Fibroblast of pulmonary artery (primary cell): ENCODE measurements around the gene ZDHHC14.
A peak's percentile ranks its signal among the peaks of the same experiment; 100 is the strongest.
"Not testable (repeated sequence)": the region's sequence is repeated elsewhere in the genome, so short reads cannot be mapped to it uniquely, and the experiment has no call there.

Experiments used
- DNase-seq: peaks from one replicate; pipeline ENCODE4 v3.0.0-alpha.2; 2010; ENCODE audit warnings: low read depth
- H3K4me3 ChIP-seq: replicated peaks from 2 replicates; pipeline ENCODE4 v1.5.1; 2011; ENCODE audit warnings: low read depth, mild to moderate bottlenecking, control low read depth, low read length, moderate library complexity
- TF ChIP-seq, protein P1 (sequence below): IDR thresholded peaks from 2 replicates; pipeline ENCODE4 v1.5.1; 2011; ENCODE audit warnings: mild to moderate bottlenecking, control low read depth, low read length, inconsistent platforms; ENCODE audit errors: missing control alignments

Gene ZDHHC14

DNA sequence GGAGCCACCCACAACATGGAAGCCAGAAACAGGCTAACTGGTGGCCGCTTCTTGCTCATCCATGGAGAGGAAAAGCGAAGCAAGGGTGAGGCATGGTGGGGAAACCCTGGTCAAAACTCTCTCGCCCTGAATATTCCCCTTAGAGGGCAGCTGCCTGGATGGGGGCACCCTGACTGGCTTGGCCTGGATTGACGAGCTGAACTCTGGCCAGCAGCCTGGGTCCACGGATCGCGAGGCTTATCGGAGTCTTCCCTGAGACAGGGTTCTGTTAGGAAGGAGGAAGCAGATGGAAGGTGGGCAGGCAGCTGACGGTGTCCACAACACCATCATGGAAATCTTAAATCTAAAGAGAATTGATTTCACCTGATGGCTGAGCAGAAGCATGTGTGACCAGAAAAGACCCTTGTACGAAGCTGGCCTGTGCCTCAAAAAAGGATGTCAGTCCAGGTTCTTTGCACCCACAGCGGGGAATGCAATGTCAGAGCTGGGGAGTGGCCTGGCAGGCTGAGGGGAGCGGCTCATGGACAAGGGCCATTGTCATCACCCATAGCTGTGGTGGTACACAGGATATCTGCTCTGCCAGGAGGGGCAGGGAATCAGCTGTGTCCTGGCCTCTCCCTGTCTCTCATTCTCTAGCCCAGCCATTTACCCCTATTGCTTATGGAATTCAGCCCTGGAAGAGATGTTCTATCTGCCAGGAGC is 332.6 kb downstream of the ZDHHC14 start:
- no peak overlapping the region for H3K4me3 ChIP-seq
- TF ChIP-seq, protein P1, sequence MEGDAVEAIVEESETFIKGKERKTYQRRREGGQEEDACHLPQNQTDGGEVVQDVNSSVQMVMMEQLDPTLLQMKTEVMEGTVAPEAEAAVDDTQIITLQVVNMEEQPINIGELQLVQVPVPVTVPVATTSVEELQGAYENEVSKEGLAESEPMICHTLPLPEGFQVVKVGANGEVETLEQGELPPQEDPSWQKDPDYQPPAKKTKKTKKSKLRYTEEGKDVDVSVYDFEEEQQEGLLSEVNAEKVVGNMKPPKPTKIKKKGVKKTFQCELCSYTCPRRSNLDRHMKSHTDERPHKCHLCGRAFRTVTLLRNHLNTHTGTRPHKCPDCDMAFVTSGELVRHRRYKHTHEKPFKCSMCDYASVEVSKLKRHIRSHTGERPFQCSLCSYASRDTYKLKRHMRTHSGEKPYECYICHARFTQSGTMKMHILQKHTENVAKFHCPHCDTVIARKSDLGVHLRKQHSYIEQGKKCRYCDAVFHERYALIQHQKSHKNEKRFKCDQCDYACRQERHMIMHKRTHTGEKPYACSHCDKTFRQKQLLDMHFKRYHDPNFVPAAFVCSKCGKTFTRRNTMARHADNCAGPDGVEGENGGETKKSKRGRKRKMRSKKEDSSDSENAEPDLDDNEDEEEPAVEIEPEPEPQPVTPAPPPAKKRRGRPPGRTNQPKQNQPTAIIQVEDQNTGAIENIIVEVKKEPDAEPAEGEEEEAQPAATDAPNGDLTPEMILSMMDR: no peak
- no peak for DNase-seq

GRCh38 chr6:157714153-157714490 is 333.1 kb downstream of the ZDHHC14 start:
- TF ChIP-seq, protein P1: no peak
- H3K4me3 ChIP-seq: no peak overlapping the region
- DNase-seq: peak; percentile 18

GRCh38 chr6:157715728-157716164 is 334.8 kb downstream of the ZDHHC14 start:
- H3K4me3 ChIP-seq: no peak overlapping the region
- TF ChIP-seq, protein P1: no peak
- peak; percentile 96 for DNase-seq

- TF ChIP-seq, protein P1: no peak
- no peak for DNase-seq
- H3K4me3 ChIP-seq: no peak overlapping the region
Observed at GRCh38 chr6:157716251-157716995, 335.4 kb downstream of the ZDHHC14 start.

GRCh38 chr6:157717340-157717748 is 336.4 kb downstream of the ZDHHC14 start:
- TF ChIP-seq, protein P1: no peak
- DNase-seq: no peak
- H3K4me3 ChIP-seq: no peak overlapping the region

DNA sequence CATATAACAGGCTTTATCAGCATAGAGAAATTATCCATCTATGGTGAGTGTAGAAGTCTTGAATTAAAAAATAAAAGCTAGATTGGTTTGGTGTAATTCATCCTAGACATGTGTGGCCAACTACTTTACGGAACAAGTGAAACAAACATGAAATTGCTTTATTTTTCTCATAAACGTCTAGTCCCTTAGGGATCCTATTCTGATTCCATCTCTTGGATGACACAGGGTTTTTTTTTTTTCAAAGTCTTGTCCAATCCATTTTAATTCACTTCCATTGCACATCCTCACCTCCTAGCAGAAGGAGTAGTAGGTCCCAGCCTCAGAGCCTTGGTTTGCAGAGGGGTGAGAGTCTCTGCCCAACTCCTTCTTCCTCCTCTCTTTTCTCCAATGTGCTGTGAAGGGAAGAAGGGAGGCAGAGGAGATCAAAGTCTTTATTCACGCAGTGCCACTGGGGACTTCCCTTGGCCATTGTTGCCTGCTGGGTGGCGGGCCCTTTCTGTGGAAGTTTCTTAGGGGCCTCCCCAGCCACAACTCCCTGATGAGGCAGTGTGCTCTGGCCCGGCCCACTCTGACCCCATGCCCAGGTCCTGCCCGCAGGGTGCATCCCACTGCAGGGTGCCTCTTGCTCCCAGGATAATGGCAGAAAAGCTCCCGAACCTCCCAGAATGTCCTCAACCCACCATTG is 337.7 kb downstream of the ZDHHC14 start:
- DNase-seq: no peak
- TF ChIP-seq, protein P1: no peak
- no peak overlapping the region for H3K4me3 ChIP-seq

DNA sequence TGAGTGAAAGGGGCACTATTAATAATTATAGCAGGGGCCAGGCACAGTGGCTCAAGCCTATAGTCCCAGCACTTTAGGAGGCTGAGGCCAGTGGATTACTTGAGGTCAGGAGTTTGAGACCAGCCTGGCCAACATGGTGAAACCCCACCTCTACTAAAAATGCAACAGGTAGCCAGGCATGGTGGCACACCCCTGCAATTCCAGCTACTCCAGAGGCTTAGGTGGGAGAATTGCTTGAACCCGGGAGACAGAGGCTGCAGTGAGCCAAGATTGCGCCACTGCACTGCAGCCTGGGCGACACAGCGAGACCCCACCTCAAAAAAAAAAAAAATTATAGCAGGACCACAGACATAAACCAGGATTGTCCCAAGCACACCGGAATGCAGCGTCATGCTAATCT is 340.0 kb downstream of the ZDHHC14 start:
- DNase-seq, H3K4me3 ChIP-seq: not testable (repeated sequence)
